Measurements from ENCODE around the gene NR1D1.
"Not testable (repeated sequence)": the region's sequence is repeated elsewhere in the genome, so short reads cannot be mapped to it uniquely, and the experiment has no call there.

The NR1D1 gene

DNA sequence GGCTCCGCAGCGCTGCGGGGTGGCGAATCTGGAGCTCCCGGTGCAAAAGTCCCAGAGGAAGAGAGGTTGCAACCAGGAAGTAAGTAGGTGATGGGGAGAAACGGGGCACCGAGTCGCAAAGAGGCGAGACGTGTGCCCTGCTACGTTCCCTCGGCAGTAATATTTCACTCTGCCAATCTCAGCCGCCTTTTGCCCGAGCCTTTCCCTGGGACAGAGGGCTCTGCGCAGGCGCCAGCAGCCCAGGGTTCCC lies at the start of gene NR1D1:
Gene NR1D1 (minus strand): TSS at position 171 of the 250 bp plus-strand sequence. CDS start 495 bp downstream, outside the sequence.
- no peak for DNase-seq (ENCODE audit: low read depth)

DNA sequence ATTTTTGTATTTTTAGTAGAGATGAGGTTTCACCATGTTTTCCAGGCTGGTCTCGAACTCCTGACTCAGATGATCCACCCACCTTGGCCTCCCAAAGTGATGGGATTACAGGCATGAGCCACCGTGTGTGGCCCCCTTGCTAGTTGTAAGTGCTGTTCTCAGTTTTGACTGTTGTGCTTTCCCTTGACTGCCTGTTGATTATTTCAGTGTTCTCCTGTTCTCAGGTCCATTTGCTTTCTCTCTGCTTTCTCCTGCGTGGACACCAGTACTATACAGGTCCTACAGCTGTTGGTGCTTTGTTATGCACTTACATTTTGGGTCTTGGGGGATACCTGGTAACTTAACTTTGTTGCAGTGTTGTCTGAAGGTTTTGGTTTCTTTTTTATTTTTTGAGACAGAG lies 48.1 kb upstream of the NR1D1 start:
- no peak for DNase-seq (ENCODE audit: low read depth)

DNA sequence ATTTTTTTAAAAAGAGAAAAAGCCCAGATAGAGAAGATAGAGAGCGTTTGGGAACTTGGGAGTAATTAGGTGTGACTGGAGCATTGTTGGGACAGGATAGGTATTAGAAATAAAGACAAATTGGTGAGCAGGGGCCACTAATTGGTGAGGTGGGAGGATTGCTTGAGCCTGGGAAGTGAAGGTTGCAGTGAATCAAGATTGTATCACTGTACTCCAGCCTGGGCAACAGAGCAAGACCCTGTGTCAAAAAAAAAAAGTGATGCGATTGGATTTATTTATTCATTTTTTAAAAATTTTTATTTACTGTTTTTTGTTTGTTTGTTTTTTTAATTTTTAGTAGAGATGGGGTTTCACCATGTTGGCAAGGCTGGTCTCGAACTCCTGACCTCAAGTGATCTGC lies 45.1 kb upstream of the NR1D1 start:
- DNase-seq (ENCODE audit: low read depth), result no peak

DNA sequence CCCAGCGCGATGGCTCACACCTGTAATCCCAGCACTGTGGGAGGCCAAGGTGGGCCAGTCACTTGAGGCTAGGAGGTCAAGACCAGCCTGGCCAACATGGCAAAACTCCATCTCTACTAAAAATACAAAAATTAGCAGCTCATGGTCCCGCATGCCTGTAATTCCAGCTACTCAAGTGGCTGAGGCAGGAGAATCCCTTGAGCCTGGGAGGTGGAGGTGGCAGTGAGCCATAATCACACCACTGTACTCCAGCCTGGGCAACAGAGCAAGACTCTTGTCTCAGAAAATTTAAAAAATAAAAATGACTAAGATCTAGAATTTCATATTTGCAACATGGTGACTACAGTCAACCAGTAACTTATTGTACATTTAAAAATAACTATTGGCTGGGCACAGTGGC lies 42.8 kb upstream of the NR1D1 start:
- not testable (repeated sequence) for DNase-seq (ENCODE audit: low read depth)

DNA sequence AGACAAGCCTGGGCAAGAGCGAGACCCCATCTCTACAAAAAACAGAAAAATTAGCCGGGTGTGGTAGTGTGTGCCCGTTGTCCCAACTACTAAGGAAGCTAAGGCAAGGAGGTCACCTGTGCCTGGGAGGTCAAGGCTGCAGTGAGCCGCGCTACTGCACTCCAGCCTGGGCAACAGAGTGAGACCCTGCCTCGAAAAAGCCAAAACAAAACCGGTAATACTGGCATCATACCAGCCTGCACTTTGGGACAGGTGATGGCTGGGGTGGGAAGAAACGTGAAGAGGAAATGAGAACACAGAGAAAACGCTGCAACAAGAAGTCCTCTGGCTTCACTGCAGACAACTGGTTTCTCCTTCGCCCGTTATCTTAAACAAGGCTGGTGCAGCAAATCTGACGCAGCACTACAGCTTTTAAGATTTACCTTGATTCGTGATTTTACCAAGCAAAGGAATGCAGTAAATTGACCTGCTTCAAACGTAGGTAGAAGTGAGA lies 39.2 kb upstream of the NR1D1 start:
- no peak for DNase-seq (ENCODE audit: low read depth)

DNA sequence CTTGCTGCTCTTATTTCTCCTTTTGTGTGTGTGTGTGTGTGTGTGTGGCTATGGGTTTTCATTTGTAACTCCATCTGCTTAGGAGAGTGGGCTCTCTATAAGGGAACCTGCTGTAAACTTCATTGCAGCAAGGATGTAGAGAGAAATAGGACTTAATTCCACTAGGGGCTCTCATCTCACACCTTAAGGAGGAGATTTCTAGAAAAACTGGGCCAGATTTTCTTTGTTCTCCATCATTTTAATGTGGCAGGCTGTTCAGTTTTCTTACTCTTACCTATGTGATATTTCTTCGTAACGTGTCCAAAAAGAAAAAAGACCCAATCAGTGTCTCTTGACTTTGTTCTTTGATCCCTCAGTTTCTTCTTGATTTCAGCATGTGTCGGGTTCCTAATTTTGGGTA lies 35.4 kb upstream of the NR1D1 start:
- DNase-seq (ENCODE audit: low read depth), result no peak

DNA sequence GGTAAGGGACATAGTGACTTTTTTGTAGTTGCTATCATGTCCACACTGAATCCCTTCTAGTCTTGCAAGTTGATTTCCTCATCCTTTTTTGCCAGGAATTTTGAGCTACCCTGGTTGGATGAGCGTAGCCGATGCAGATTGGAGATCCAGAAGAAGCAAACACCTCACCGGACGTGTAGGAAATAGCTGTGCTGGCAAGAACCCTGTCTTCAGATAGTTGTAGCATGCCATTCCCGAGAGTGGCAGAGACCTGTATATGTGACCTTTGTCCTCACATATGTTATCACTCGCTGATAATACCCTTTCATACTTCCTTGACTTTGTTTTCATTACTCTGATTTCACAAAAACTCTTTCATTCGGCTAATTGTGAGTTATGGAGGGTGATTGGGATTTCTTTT lies 33.8 kb upstream of the NR1D1 start:
- DNase-seq (ENCODE audit: low read depth), result no peak

DNA sequence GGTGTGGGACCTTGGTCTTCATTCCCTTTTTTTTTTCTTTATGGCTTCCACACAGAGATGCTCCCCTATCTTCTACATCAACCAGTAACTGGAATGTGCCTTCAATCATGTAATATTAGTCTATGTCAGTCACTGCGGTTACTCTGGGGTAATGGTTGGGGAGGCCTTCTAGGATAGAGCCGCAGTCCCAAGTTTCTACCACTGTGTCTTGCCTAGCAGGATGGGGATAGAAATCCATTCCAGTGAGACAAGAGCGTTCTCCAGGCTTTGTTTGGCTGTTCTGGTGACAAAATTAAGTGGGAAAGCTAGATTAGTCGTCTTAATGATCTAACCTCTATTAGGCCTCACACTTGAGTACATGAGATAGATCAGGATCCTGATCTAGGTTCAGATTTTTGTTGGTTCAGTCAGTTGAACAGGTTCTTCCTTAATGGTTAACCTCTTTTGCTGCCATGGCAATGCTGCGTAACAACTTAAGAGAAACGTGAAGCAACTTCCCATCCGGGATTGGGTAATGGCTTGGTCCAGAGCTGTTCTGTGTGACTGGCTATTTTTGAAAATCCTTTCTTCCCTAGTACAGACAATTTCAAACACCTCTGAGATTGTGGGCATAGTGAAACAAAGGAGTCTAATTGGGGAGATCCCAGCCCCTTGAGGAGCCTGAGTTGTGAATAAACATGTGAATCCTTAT lies 30.1 kb upstream of the NR1D1 start:
- no peak for DNase-seq (ENCODE audit: low read depth)

DNA sequence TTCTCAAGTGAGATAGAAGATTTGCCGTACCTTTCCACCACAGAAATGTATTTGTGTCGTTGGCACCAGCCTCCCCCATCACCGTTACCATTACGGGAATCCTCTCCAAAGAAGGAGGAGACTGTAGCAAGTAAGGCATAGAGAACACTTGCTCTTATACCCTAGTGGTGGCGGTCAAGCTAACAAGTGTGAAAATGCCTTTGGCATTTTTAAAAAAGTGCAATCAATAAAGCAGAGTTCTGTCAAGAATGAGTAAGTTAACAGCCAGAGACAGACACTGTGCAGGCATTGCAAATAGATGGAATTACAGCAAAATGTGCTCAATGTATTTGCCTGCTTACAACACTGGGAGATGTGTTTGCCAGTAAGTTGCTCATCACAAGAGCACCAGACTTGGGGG lies 29.1 kb upstream of the NR1D1 start:
- DNase-seq (ENCODE audit: low read depth), result no peak

DNA sequence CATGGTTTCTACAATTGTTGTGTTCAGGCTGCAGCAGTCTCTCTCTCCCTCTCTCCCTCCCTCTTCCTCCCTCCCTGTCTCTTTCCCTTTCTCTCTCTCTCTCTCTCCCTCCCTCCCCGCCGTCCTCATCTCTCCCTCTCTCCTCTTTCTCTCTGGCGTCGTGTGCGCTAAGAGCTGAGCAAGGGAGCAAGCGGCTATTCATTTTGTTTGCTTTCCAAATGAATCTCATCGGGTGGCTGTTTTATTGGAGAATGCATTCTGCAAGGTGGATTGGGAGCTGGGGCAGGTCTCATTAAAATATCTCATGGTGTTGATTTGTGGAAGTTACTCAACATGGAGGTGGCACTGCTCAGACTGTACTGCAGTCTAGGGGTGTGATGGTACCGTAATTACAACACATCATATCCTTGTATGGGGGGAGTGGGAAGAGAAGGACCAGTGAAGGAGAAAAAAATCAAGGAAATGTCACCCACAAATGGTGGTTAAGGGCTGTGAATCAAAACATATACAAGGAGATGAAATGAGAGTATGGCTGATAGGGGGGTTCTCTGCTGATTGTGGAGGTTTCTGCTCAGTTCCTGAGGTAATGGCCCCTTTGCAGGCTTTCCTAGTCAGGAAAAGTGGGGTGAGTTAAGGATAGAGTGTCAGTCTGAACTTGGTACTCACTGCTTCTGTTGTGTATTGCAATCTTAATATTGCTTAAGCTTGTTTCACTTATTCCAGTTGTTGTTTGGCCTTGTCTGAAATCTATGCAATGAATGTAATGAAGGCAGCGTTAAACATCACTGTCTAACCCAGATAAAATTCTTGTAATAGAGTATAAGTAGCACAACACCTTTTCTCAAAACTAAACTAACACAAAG lies 24.1 kb upstream of the NR1D1 start:
- peak; percentile 46 for DNase-seq (ENCODE audit: low read depth)

DNA sequence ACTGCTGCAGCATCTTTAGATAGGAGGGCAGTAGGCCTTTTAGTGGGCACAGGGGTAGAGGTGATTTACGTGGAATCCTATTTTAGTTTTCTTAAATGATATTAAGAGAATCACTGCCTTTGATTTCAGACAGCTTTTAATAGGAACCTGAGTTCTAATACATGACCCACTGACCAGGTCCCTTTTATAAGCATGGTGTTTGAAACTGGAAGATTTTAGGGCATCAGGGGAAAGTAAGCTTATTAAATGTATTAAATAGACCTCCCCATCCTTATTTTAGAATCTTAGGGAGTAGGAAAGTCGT lies 23.4 kb upstream of the NR1D1 start:
- DNase-seq (ENCODE audit: low read depth), result no peak

DNA sequence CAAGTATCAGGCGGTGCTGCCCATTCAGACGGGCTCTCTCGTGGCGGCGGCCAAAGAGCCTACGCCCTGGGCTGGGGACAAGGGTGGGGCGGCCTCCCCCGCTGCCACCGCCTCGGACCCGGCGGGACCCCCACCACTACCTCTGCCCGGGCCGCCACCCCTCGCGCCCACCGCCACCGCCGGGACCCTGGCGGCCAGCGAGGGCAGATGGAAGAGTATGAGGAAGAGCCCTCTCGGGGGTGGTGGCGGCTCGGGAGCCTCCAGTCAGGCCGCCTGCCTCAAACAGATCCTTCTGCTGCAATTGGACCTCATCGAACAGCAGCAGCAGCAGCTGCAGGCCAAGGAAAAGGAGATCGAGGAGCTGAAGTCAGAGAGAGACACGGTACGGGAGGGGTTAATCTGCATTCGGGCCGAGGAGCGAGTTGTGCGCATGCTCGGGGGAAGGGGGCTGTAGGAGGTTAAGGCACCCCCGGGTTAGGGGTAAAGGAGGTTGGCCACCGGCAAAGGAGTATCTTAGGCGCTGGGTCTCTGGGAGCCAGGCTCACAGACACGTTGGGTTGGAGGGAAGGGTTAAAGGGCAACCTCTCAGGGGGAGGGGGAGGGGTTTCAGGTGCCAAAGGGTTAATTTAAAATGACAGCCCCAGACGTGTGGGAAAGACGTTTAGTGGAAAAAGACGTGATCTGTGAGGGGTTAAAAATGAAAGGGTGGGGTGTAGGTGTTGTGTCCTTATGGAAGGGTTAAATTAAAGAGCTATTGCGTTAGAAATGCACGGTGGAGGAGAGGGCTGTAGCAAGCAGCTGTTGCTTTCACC lies 22.8 kb upstream of the NR1D1 start:
- peak; percentile 61 for DNase-seq (ENCODE audit: low read depth)

DNA sequence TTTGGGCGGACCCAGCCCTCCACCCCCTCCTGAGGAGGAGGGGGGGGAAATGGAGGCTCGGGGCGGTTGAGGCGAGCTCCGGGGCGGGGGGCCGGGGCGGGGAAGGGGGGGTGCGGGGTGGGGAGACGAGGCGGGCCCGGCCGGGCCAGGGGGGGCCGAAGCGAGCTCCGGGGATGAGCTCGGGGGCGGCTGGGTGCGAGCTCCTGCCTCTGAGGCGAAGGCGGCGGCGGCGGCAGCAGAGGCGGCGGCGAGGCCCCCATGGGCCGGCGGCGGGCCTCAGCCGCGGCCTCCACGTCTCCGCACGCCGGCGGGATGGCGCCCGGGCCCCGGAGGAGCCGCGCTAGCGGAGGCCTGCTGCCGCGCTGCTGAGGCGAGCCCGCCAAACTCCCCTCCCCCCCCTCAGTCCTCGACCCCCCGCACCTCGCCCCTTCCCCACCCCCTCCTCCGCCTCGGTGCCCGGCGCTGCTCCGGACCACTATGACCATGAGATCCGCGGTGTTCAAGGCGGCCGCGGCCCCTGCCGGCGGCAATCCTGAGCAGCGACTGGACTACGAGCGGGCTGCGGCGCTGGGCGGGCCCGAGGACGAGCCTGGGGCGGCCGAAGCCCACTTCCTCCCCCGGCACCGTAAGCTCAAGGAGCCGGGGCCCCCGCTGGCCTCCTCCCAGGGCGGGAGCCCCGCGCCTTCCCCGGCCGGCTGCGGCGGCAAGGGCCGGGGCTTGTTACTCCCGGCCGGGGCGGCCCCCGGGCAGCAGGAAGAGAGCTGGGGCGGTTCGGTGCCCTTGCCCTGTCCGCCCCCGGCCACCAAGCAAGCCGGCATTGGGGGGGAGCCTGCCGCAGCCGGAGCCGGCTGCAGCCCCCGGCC lies 22.0 kb upstream of the NR1D1 start:
- peak; percentile 70 for DNase-seq (ENCODE audit: low read depth)

DNA sequence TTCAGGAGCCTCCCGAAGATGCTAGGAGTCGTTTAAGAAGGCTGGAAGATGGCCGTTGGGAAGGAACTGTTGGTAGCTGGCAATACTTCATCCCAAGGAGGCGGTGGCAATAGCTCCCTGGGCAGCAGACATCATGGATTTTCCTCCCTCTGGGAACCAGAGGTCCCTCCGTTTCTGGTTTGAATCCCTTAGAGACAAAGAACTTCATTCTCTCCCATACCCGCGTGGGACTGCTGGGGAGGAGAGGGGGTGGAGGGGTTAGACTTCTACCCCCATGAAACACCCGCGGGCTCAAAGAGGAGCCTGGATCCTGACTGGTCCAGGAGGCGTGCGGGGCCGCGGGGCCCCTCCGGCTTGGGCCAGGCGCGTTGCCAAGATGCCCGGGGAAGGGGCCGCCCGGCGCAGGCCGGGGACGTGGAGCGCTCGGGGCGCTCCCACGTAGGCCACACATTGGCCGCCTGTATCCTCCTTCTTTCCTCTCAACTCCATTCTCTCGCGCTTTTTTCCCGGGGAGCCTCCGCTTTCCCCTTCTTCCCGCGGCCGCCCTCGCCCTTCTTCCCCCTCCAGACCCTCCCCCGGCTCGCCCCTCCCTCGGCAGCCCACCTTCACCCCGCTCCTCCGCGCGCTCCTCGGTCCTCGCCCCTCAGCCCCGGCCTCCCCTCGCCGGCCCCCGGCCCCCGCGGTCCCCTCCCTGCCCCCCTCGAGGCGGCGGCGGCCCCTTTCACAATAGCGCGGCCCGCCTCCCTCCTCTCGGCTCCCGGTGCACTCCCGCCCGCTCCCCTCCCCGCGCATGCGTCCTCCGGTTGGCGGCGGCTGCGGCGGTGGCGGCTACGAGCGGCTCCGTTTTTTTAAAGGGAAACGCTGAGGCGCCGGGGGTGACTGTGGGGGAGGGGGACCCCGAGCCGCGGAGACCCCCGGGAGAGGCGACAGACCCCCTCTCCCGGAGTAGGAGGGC lies 21.1 kb upstream of the NR1D1 start, which contains the start of gene MSL1:
Gene MSL1 (plus strand): TSS at position 791 of the 955 bp plus-strand sequence. CDS start 642 bp downstream, outside the sequence.
- peak; percentile 83 for DNase-seq (ENCODE audit: low read depth)

DNA sequence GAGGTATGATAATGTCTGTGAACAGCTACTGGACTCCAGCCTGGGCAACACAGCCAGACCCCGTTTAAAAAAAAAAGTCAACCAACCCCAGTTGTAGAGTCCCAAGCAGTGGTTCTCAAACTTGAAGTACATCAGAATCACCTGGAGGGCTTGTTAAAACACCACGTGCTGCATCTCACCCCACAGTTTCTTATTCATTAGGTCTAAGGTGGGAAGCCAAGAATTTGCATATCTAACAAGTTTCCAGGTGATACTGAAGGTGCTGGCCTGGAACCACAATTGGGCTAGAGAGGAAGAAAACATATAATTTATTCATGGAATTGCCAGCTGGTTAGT lies 14.7 kb upstream of the NR1D1 start:
- no peak for DNase-seq (ENCODE audit: low read depth)

DNA sequence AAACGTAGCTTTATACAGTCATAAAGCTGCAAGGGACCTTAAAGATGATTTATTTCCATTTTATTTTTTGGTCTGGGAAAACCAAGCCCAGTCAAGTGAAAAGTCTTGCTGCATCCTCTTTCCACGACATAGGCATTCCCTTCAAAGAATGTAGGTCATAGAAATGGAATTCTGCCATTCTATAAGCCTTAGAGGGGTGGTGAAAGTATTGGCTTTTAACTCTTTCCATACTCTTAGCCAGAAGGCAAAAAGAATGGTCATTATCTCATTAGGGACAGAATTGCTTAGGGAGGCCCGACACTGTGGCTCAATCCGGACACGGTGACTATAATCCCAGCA lies 13.5 kb upstream of the NR1D1 start:
- peak; percentile 73 for DNase-seq (ENCODE audit: low read depth)

DNA sequence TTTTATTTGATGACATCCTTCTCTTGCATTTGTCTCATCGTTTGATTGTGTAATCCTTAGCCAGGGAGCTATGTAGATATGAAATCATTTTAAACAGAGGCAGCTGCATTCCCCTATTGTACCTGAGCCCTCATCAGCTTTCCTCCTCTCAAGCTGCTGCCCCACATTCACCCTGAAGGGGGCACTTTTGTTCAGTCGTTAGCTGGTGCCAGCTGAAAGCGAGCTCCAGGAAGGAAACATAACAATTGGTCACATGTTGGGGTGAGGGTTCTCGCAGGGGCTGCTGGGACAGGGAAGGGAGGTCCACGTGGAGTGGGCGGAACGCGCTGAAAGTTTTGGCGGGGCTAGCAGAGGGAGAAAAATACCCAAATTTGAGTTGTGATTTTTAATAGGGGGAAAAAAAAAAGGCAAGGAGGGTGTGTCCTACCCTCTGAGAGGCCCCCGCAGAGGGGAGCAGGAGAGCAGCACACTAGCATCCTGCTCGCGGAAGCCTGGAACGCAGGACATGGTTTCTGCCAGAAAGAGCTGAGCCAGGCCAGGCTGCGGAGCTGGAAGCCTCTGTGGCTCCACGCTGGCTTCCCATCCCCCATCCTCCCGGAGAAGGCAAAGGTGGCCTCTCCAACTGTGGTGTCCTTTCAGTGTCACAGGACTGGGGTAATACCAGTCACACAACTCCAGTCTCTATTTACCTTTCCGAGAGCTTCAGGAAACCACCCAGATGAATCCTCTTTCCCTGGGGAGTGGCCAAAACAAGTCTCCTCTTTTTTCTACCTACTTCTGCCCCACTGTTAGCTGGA lies 12.9 kb upstream of the NR1D1 start:
- DNase-seq (ENCODE audit: low read depth), result peak; percentile 98

DNA sequence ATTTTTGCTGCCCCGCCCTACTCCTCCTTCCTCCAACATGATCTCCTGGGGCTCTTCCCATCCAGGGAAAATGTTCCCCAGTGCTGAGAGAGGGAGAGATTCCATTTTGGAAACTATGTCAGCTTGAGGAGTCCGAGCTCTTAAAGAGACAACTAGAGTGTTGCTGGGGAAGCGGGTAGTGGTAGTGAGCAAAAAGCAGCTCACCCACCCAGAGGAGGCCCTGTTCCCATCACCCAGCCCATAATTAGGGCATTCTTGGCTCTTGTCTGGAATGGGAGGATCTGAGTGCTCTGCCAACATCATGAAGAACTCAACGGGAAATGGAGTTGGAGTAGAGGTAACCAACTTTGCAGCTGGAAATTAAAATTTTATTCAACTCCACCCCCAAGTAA lies 12.3 kb upstream of the NR1D1 start:
- no peak for DNase-seq (ENCODE audit: low read depth)

DNA sequence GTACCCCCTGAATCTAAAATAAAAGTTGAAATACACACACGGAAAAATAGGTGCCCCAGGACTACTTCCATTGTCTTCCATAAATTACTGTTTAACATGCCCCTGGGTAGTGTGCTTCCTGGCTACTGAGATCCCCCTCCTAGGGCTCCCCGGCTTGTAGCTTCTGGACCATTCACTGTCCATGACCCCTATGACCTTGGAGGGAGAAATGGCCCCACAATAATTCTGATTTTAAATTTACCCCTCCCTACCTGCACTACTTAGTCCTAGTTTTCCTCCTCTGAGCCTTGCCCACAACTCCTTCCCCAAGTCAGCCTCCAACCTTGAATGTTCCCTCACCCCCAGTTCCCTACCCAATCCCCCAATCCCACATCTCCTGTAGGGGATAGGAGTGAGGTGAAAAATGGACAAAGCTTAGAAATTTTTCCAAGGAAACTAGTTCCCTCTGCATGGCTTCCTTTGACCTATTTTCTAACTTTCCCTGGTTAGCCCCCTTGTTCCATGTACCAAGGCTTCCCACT lies 11.9 kb upstream of the NR1D1 start:
- DNase-seq (ENCODE audit: low read depth), result no peak
